ENCODE results near the gene GDF15.
A peak's percentile ranks its signal among the peaks of the same experiment; 100 is the strongest.

The GDF15 gene

GRCh38 chr19:18419699-18420460 is 33.9 kb downstream of the GDF15 start:
- peak; percentile 57 for DNase-seq

DNA sequence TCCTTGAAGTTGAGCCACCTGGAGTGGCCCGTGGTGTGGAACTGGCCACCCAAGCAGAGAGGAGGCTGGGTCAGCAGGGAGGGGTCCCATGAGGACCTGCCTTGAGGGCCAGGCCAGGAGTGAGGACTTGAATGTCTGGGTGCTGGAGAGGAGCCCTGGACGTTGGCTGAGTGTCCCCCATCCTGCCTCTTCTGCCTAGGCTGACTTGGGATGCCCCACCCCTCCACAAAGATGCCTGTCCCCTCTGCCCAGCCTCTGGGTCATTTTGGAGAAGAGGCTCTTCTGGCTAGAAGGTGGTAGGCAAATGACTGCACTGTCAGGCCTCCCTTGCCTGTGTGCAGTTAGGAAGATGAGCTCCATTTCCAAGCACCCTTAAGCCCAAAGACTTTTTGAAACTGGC is 35.0 kb downstream of the GDF15 start:
- no peak for DNase-seq

- peak; percentile 22 for DNase-seq
These were observed 35.5 kb downstream of the GDF15 start for GRCh38 chr19:18421371-18421959.

GRCh38 chr19:18422530-18423191 is 36.7 kb downstream of the GDF15 start:
- peak; percentile 34 for DNase-seq

DNA sequence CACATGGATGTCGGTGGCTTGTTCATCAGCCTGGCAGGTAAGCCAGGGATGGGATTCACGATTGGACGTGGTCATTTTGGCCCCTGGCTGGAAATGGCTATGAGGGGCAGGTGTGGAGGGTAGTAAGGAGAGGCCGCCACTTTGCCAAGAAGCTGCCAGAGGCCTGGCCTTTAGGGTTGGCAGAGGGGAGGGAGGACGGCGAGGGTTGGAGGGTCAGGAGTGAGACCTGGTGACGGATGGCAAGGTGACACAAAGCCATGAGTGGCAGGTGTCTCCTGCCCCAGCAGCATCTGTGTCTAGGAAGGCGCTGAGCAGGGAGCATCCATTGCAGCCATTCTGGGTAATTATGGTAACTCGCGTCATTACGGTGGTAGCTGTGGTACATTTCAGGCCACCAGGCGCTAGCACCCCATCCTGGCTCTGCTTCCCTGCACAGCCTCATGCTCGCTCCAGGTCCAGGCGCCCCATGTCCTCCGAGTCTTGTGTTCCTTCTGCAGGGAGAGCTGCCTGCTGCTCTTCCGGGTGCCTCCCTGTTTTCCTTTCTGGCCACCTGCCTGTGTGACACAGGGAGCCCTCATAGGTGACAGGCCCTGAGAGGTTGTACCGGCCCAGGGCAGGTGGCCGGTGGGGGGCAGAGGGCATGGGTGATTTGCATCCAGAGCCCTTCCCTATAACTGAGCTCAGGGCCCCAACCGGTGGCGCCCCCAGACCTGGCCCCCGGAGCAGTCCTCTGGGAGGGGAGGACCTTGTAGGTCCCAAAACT is 37.5 kb downstream of the GDF15 start:
- no peak for DNase-seq

DNA sequence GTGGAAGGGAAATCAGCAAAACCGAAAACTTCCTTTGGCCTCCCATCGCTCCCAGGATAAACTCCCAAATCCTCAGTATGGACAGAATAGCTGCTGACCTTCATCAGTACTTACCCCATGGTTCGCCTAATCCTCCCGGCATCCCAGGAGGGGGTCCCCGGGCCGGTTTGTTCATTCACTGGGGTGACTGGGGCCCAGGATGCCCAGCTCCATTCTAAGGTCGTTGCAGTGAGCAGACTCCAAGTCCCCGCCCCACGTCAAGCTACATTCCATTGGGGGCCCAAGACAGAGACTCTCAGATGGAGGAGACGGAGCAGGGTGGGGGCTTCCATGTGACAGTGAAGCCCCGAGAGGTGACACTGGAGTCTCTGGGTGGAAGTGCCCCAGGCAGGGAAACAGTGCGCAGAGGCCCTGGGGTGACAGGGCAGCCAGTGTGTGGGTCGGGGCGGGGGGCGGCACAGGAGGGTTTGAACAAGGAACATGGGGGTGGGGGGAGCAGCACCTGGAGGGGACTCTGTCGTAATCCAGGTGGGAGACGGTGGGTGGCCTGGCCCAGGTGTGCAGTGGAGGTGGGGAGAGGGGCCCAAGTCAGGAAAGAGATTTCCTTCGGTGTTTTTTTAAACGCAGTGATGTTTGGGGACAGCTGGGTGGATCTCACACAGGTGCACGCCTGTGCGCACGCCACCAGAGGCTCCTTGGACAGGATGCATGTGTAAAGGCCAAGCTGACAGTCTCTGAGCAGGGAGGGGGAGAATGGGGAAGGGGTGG is 38.3 kb downstream of the GDF15 start:
- DNase-seq, result no peak

- no peak for DNase-seq
These were observed 39.0 kb downstream of the GDF15 start for GRCh38 chr19:18424890-18425514.

DNA sequence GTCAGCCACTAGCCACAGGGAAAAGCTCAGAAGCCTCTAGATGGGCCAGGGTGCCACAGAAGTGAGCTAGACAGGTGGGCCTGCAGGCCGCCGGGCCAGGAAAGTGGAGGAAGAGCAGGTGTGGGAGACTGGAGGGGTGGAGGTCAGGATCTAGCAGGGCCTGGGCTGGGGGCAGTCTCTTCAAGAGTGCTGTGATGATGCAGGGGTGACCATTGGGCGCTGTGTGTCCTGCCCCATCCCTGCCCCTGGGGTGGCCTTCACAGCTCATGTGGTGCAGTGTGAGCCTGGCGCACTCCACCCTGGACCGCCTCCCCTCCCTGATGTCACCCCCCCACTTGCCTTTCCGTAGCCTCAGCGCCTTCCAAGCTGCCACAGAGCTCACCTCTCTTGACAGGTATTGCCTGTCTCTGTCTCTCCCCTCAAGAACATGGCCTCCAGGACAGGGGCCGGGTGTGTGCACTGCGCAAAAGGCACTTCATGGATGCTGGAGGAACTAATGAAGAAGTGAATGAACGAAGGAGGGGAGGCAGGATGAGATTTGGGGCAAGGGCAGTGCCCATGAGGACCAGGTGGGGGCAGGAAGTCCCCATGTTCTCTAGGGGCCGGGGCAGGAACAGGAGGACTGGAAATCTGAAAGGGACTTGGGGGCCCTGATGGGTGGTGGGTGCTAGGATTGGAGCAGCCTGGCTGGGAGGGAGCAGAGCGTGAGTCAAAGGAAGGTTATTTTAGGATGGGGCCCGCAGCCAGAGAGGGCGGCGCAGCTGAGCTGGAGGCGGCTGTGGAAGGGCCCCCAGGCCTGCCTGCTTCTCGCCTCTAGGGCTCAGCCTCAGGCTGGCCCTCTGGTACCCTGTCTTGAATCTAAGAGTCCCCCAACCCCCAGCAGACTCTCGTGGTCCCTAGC is 39.8 kb downstream of the GDF15 start:
- DNase-seq, result no peak

- DNase-seq, result no peak
These were observed 40.4 kb downstream of the GDF15 start for GRCh38 chr19:18426416-18426767.

DNA sequence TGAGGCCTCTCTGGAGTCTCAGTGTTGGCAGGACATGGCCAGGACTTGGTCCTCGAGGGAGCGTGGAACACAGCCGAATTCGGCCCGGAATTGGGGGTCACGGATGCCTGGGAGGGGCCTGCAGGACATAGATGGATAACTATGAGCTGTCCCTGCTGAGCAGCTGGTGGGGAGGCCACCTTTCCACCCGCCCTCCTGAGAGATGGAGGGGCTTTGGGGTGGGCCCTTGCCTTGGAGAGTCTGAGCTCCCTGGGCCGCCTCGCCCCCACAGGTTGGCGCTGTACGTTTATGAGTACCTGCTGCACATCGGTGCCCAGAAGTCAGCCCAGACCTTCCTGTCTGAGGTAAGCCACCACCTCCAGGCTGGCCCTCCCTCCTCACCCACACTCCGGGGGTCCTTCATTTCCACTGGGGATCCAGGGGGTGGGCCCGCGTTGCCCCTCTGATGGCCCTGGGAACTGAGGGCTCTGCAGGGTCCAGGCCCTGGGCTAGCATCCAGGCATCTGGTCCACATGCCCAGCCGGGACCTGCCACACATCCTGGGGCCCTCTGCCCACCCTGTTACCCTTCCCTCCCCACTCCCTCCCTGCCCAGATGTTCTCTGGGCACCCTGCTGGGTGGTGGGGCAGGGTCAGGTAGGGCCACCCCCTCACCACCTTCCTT is 41.3 kb downstream of the GDF15 start:
- DNase-seq, result no peak

- DNase-seq, result no peak
These were observed 41.8 kb downstream of the GDF15 start for GRCh38 chr19:18427743-18428113.

DNA sequence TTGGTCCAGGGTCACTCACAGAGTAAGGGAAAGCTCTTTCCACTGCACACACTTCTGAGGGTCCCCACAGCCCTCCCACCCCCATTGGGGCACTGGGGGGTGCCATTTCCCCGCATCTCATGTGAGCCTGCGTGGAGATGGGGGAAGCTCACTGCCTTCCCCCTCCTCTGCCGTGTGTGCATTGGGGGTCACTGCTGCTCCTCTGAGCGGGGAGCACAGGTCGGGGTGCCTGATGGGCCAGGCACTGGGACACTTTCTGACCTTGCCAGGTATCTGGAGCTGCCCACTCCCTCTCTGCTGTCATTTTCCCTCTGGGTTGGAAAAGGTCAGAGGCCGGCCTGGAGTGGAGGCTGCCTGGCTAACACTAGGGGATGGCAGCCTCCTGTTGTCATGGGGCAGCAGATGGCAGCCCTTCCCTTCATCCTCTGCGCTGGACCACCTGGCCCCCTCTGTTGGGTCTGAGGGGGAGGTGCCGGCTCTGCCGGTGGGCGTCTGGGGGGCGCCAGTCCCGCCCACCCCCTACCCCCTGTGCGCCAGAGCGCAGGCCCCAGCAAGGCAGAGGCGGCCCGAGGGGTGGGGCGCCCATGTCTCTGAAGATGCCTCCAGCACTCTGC is 42.3 kb downstream of the GDF15 start:
- no peak for DNase-seq

GRCh38 chr19:18428787-18429674 is 43.1 kb downstream of the GDF15 start:
- DNase-seq, result peak; percentile 89

- no peak for DNase-seq
These were observed 43.9 kb downstream of the GDF15 start for GRCh38 chr19:18429717-18430416.

GRCh38 chr19:18430417-18431144 is 44.6 kb downstream of the GDF15 start:
- peak; percentile 16 for DNase-seq

- peak; percentile 18 for DNase-seq
These were observed 45.6 kb downstream of the GDF15 start for GRCh38 chr19:18431351-18432197.
